Tibial nerve (tissue), 4 donors: ENCODE results near the gene MS4A8.

ENCODE experiments used
- EP300 ChIP-seq, 2 donors: sonication (generic); formaldehyde crosslinking; IDR thresholded peaks; one replicate each; pipeline ENCODE4 v1.6.1; 2017; ENCODE audit warnings: antibody characterized with exemption in 2 of 2, mild to moderate bottlenecking in 1 of 2
- POLR2A ChIP-seq, 2 donors: fragments of 450-650 bp; IDR thresholded peaks; one replicate each; pipeline ENCODE4 v1.6.1; 2017; ENCODE audit warnings: antibody characterized with exemption in 2 of 2, mild to moderate bottlenecking in 2 of 2, moderate library complexity in 2 of 2
- TF ChIP-seq, protein P1 (sequence below), 5 experiments: fragments of 200-600 bp in 3 of 5; fragments of 450-650 bp in 2 of 5; sonication (generic) in 3 of 5; IDR thresholded peaks; one replicate each; pipeline ENCODE4 v1.5.1; 2016 to 2019; ENCODE audit warnings: antibody characterized with exemption in 5 of 5, mild to moderate bottlenecking in 3 of 5, moderate library complexity in 2 of 5

DNA sequence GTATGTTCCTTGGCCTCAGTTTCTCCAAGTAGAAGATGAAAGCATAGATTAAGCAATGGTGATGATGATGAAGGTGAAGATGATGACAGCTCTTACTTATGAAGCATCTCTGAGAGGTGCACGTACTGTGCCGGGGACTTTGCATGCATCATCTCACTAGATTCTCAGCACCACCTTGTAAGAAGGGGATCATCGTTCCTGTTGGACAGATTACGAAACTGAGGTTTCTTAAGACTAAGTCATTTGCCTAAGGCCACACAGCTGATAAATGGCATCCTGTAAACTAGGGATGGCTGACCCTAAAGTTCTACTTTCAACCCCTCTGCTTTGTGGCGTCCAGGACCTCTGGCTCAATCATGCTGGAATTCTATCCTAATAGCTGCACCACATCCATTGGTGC, 65.9 kb downstream of the MS4A8 start:
- TF ChIP-seq, protein P1, sequence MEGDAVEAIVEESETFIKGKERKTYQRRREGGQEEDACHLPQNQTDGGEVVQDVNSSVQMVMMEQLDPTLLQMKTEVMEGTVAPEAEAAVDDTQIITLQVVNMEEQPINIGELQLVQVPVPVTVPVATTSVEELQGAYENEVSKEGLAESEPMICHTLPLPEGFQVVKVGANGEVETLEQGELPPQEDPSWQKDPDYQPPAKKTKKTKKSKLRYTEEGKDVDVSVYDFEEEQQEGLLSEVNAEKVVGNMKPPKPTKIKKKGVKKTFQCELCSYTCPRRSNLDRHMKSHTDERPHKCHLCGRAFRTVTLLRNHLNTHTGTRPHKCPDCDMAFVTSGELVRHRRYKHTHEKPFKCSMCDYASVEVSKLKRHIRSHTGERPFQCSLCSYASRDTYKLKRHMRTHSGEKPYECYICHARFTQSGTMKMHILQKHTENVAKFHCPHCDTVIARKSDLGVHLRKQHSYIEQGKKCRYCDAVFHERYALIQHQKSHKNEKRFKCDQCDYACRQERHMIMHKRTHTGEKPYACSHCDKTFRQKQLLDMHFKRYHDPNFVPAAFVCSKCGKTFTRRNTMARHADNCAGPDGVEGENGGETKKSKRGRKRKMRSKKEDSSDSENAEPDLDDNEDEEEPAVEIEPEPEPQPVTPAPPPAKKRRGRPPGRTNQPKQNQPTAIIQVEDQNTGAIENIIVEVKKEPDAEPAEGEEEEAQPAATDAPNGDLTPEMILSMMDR (IDR thresholded peaks at IDR 0.05) = no peak
- TF ChIP-seq POLR2A (IDR thresholded peaks at IDR 0.05) (no peak), EP300 (IDR thresholded peaks at IDR 0.05) (no peak)
